Ramos (cell line): ENCODE results near the gene TNFRSF9.
"Not testable (repeated sequence)": the region's sequence is repeated elsewhere in the genome, so short reads cannot be mapped to it uniquely, and the experiment has no call there.

Source experiments
- in situ Hi-C: fragments of 300-500 bp; cut with MboI; formaldehyde crosslinking; loops from one replicate; pipeline ENCODE4 v1.14.3; 2022; ENCODE audit warnings: low sequenced_read_pairs; ENCODE audit not compliant: unreplicated experiment

Gene TNFRSF9

GRCh38 chr1:7961216-7962013 is 20.8 kb upstream of the TNFRSF9 start, which contains the start of gene PARK7:
TSS of gene PARK7 (plus strand) at chr1:7961711. CDS start at chr1:7962786, 1,075 bp downstream.
- in situ Hi-C loops: no loop called here

GRCh38 chr1:7960867-7961215 is 20.2 kb upstream of the TNFRSF9 start:
- in situ Hi-C loops: no loop called here

- in situ Hi-C loops: no loop called here
Measured at GRCh38 chr1:7960165-7960564, 19.5 kb upstream of the TNFRSF9 start.

- in situ Hi-C loops: no loop called here
Measured at GRCh38 chr1:7956218-7957032, 15.8 kb upstream of the TNFRSF9 start.

GRCh38 chr1:7954683-7955082 is 14.0 kb upstream of the TNFRSF9 start:
- in situ Hi-C loops: no loop called here

- in situ Hi-C loops: no loop called here
Measured at GRCh38 chr1:7953850-7954609, 13.4 kb upstream of the TNFRSF9 start.

- in situ Hi-C loops: not testable (repeated sequence)
Measured at GRCh38 chr1:7952791-7953190, 12.2 kb upstream of the TNFRSF9 start.

- in situ Hi-C loops: no loop called here
Measured at GRCh38 chr1:7948960-7949359, 8.3 kb upstream of the TNFRSF9 start.

GRCh38 chr1:7943251-7943650 is 2.6 kb upstream of the TNFRSF9 start:
- in situ Hi-C loops: no loop called here

- in situ Hi-C loops: no loop called here
Measured at GRCh38 chr1:7942214-7942921, 1.7 kb upstream of the TNFRSF9 start.

- in situ Hi-C loops: no loop called here
Measured at GRCh38 chr1:7941437-7941793, 776 bp upstream of the TNFRSF9 start.

- in situ Hi-C loops: no loop called here
Measured at GRCh38 chr1:7940034-7940433, 605 bp downstream of the TNFRSF9 start.

GRCh38 chr1:7938070-7938469 is 2.6 kb downstream of the TNFRSF9 start:
- in situ Hi-C loops: no loop called here

GRCh38 chr1:7932524-7933138 is 8.0 kb downstream of the TNFRSF9 start:
- in situ Hi-C loops: no loop called here

- in situ Hi-C loops: no loop called here
Measured at GRCh38 chr1:7931446-7931812, 9.2 kb downstream of the TNFRSF9 start.

- in situ Hi-C loops: no loop called here
Measured at GRCh38 chr1:7930645-7931445, 9.8 kb downstream of the TNFRSF9 start.

- in situ Hi-C loops: no loop called here
Measured at GRCh38 chr1:7929637-7930036, 11.0 kb downstream of the TNFRSF9 start.

GRCh38 chr1:7928247-7928646 is 12.4 kb downstream of the TNFRSF9 start:
- in situ Hi-C loops: no loop called here

GRCh38 chr1:7927061-7927460 is 13.6 kb downstream of the TNFRSF9 start:
- in situ Hi-C loops: not testable (repeated sequence)
